ENCODE results near the gene SLC30A7.
"Not testable (repeated sequence)": the region's sequence is repeated elsewhere in the genome, so short reads cannot be mapped to it uniquely, and the experiment has no call there.

GRCh38 chr1:100948721-100949405 is 53.0 kb downstream of the SLC30A7 start:
- TF ChIP-seq CTCF (IDR thresholded peaks at IDR 0.05; ENCODE audit: low read depth, low read length); EZH2phosphoT487 (IDR thresholded peaks at IDR 0.05; ENCODE audit: low read depth): not testable (repeated sequence)
